Embryonic facial prominence (tissue), 1 donor: ENCODE data around the gene LRRTM4.

Experiments
- DNase-seq: peaks from one replicate; pipeline ENCODE4 v3.0.0-alpha.2; 2016; ENCODE audit errors: extremely low spot score

The LRRTM4 gene

GRCh38 chr2:77521931-77522470, at the start of gene LRRTM4:
TSS of gene LRRTM4 (minus strand) at chr2:77522376.
- peak; percentile 27 for DNase-seq

- no peak for DNase-seq
Observed at GRCh38 chr2:77571545-77571944, 49.4 kb upstream of the LRRTM4 start.

GRCh38 chr2:77567723-77568122, 45.5 kb upstream of the LRRTM4 start:
- DNase-seq: no peak

- no peak for DNase-seq
Observed at GRCh38 chr2:77566582-77566981, 44.4 kb upstream of the LRRTM4 start.

- no peak for DNase-seq
Observed at GRCh38 chr2:77566131-77566530, 44.0 kb upstream of the LRRTM4 start.

- DNase-seq: no peak
Observed at GRCh38 chr2:77552956-77553355, 30.8 kb upstream of the LRRTM4 start.

GRCh38 chr2:77538031-77538430, 15.9 kb upstream of the LRRTM4 start:
- DNase-seq: no peak

GRCh38 chr2:77522888-77523287, 712 bp upstream of the LRRTM4 start:
- DNase-seq: no peak

GRCh38 chr2:77521548-77521891, 656 bp downstream of the LRRTM4 start:
- no peak for DNase-seq

GRCh38 chr2:77520641-77521547, 1.3 kb downstream of the LRRTM4 start:
- peak; percentile 27 for DNase-seq

GRCh38 chr2:77519888-77520506, 2.2 kb downstream of the LRRTM4 start:
- DNase-seq: no peak

- DNase-seq: no peak
Observed at GRCh38 chr2:77519164-77519887, 2.9 kb downstream of the LRRTM4 start.

- no peak for DNase-seq
Observed at GRCh38 chr2:77518311-77518710, 3.9 kb downstream of the LRRTM4 start.

GRCh38 chr2:77513191-77513590, 9.0 kb downstream of the LRRTM4 start:
- no peak for DNase-seq

- DNase-seq: no peak
Observed at GRCh38 chr2:77512507-77512906, 9.7 kb downstream of the LRRTM4 start.

GRCh38 chr2:77508511-77508910, 13.7 kb downstream of the LRRTM4 start:
- DNase-seq: no peak

- DNase-seq: no peak
Observed at GRCh38 chr2:77507657-77508056, 14.5 kb downstream of the LRRTM4 start.

- DNase-seq: no peak
Observed at GRCh38 chr2:77488141-77488540, 34.0 kb downstream of the LRRTM4 start.

- DNase-seq: no peak
Observed at GRCh38 chr2:77487074-77487803, 34.9 kb downstream of the LRRTM4 start.

- DNase-seq: no peak
Observed at GRCh38 chr2:77484026-77484425, 38.1 kb downstream of the LRRTM4 start.

GRCh38 chr2:77479895-77480294, 42.3 kb downstream of the LRRTM4 start:
- no peak for DNase-seq

GRCh38 chr2:77479395-77479794, 42.8 kb downstream of the LRRTM4 start:
- no peak for DNase-seq
